NCI-H2107 treated with DMSO at 0.1 percent for 48 hours (cell line): ENCODE data around the gene DOCK4.

Experiments
- DNase-seq: peaks from one replicate; lab custom pipeline; 2025; ENCODE audit not compliant: unreplicated experiment; lab: John Stamatoyannopoulos, UW

The DOCK4 gene

GRCh38 chr7:111867348-111867931 is 338.8 kb downstream of the DOCK4 start:
- DNase-seq: no peak

- no peak for DNase-seq
Measured at GRCh38 chr7:111866787-111867186, 339.4 kb downstream of the DOCK4 start.

DNA sequence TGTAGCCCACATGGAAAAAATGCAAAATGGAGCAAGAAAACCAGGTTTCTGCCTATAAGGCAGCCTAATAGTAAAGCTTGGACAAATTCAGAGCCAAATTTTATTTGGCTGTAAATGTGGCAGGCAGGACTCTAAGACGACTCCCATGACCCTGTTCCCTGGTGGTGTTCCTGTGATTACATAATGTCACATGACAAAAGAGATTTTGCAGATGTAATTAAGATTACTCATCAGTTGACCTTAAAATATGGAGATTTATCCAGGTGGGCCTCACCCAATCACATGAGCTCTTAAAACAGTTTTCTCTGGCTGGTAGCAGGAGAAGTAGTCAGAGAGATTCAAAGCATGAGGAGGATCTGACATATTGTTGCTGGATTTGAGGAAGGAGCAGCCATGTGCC is 340.8 kb downstream of the DOCK4 start:
- no peak for DNase-seq

DNA sequence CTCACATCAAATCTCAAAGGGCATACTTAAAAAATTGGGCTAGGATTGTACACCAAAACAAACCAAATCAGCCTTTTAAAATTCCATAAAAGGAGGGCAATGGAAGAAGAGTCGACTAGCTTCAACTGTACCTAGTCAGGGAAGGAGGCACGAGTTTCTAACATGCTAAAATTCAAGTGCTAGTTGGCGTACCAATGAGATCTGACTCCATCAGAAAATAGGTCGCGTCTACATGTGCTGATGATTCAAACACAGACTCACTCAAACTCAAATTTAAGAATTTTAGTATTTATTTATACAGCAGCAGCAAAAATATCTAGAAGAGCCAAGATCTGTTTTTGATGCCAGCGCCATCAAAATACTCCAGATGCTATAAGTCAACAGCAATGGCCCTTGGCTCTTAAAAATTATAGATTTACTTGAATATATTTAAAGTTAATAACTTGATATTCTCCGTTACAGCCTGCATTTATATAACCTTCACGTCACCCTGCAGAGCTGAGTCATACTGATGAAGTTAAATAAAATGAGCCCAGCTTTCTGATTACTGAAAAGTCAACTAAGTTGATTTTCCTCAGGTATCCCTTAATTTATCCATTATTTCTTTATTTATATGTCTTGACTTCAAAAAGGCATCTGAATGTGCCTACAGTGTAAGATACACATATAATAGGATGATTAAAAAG is 341.8 kb downstream of the DOCK4 start:
- no peak for DNase-seq

- no peak for DNase-seq
Measured at GRCh38 chr7:111863269-111863668, 342.9 kb downstream of the DOCK4 start.

- no peak for DNase-seq
Measured at GRCh38 chr7:111860248-111860647, 346.0 kb downstream of the DOCK4 start.

DNA sequence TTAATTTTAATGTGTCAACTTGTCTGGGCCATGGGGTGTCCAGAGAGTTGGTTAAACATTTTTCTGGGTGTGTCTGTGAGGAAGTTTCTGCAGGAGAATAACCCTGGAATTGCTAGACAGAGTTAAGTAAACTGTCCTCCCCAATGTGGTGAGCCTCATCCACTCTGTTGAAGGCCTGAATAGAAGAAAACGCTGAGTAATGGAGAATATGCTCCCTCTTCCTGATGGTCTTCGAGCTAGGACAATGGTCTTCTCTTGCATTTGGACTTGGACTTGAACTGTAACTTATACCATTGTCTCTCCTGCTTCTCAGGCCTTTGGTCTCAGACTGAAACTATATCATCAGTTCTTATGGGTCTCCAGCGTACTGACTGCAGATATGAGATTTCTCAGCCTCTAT is 347.9 kb downstream of the DOCK4 start:
- no peak for DNase-seq

GRCh38 chr7:111855842-111856227 is 350.4 kb downstream of the DOCK4 start:
- DNase-seq: peak; percentile 15

DNA sequence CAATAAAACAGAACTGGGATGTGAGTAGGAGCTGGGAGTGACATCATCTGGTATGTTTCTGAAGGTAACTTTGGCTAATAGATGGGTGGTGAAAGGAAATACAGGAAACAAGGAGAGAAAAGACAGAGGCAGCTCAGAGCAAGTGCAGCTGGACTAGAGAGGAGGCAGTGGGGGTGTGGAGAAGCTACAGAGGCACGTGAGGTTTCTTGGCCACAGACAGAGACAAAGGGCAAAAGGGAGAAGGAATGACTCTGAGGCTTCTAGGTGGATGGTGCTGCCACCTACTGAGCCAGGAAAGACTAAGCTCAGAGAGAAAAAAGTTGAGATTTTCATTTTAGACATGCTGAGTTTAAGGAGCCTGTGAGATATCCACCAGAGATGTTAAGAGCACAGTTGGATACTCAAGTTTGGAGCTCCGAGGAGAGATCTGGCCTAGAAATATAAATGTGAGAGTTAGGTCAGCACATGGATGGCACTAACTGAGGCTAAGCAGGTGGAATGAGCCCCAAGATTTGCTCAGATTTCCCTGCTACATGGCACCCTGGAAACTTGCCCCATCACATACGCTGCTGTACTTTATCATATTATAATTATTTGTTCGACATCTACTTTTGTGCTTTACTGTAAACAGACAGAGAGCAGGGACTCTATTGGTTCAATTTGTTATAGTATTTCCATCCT is 350.9 kb downstream of the DOCK4 start:
- DNase-seq: peak; percentile 41

DNA sequence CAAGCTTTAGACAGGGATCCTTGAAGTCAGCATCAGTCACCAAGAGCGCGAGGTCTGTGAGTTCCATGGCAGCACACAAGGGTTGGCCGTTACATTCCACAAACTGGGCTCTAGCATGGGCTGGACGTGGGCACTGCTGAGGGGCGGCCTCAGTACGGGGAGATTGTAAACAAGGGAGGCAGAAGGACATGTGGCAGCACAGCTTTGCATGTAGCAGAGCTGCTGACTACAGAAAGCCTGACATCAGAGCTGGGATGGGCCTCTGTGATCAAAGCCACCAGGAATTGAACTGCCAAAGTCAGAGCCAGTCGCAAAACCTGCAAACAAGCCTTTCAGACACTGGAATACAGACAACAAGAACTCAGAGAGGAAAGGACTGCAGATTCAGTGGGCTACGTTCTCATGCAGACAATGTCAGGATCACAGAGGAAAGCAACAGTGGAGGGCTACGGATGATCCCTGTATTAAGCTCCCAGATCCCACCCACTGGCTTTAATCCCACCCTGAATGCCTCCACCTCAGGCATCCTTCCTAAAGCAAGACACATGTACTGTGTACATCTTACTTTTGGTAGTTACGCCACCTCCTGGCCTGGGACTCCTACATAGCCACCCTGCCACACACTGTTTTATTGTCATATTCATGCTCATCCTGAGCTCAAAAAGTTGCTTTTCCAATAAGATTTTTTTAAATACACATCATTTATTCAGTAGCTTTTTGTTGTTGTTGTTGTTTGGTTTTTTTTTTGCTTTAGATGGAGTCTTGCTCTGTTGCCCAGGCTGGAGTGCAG is 352.8 kb downstream of the DOCK4 start:
- no peak for DNase-seq

GRCh38 chr7:111852081-111852480 is 354.1 kb downstream of the DOCK4 start:
- DNase-seq: no peak

GRCh38 chr7:111846898-111847297 is 359.3 kb downstream of the DOCK4 start:
- DNase-seq: no peak

- DNase-seq: no peak
Measured at GRCh38 chr7:111845853-111846252, 360.3 kb downstream of the DOCK4 start.

DNA sequence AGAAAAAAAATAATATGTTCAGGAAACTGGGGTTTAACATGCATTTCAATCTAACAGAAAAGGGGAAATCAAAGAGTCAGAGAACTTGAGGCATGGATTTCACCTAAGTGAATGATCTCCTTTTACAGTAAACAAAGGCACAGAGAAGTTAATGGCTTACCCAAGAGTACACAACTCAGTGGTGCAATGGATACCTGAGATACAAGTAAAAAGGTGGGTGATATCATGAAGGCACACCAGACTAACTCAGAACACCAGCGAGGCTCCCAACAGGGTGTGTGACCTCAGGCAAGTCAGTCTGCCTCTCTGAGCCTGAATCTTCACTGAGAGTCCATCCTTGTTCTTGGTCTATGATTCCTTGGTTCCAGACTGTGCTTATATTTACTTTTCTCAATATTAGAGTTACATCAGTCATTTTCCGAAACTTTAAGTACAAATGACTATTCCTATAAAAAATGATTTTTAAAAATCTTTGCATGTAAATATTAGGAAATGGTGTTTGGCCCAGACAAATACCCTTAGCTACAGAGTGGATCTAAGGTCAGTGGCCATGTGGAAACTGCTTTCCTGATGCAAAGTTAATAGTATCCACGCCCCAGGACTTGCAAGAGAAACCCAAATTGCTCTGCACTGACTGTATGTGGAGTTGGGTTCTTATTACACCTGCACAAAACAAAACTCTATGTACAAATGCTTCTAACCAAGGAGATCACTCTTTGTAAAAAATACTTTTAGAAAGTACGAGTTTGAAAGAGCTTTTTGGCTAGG is 361.1 kb downstream of the DOCK4 start:
- DNase-seq: no peak

DNA sequence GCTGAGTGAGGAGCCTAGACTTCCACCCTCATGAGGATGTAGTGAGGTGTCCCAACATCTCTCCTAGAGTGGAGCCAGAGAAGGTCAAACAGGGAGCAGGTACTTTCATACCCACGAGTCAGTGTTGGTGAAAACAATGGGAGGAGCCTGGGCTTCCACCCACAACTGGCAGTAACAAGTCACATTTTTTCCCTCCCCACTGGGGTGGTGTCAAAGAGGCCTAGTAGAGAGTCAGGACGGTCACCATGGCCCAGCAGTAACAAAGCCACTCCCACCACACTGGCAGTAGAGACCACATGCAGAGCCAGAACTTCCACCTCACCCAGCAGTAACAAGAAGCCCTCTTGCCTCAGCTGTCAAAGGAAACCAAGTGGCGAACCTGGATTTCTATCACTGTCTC is 363.7 kb downstream of the DOCK4 start:
- no peak for DNase-seq

- DNase-seq: no peak
Measured at GRCh38 chr7:111841596-111842205, 364.5 kb downstream of the DOCK4 start.

DNA sequence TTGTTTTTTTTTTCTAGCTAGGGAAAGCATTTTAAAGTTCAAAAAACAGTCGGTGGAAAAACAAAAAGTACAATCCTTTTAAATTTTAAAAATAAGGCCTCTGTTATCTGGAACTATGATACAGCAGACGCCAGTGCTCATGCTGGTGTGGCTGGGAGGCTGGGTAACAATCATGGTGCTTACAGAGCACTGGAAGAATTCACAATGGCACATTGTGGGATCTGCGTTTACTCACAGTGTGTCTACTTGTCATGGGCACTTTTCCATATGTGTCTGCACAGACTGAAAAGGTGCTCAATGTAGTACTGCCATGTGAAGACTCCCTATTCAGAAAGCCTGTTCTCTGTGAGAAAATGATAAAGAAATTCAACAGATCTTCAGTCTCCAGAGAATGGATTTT is 365.7 kb downstream of the DOCK4 start:
- DNase-seq: no peak

GRCh38 chr7:111839261-111839660 is 366.9 kb downstream of the DOCK4 start:
- no peak for DNase-seq

GRCh38 chr7:111836592-111836991 is 369.6 kb downstream of the DOCK4 start:
- DNase-seq: no peak

DNA sequence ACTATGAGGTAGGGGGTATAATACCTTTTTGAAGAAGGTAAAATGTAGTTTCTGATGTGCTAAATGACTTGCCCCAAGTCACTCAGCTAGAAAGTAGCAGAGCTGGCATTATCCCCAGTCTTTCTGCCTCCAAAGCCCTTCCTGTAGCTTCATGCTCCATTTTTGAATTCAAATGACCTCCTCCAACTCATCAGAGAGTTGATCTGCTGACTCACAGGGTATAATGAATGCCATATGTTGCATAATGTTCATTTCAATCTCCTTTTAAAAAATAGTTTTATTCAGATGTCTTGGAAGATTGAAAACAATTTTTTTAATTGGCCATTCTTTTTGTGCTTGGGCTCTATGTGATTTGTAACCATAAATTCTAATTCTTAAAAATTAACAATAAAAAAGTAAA is 371.1 kb downstream of the DOCK4 start:
- no peak for DNase-seq

DNA sequence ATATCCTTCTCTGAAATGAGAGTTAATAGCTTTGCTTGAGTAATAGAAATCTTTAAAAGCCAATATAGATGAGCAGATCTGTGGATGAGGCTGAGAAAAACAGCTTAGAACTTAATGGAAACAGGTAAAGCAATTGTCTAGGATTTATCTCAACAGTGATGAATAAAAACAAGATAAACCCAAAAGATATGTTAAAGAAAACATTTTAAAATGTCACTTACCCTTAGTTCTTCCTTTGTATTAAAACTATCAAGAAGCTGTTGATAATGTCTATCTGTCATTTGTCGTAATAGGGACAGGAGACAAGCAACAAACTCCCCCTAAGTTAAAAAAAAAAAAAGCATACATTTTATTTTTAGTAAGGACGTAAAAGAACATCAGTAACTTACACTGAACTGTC is 371.8 kb downstream of the DOCK4 start:
- no peak for DNase-seq
